Stimulated activated CD8-positive, alpha-beta memory T cell treated with anti-CD3 and anti-CD28 coated beads, Interleukin-12 subunit alpha, Interleukin-12 subunit beta, amount 100 ng/mL, for 1 hour (primary cell): ENCODE data around the gene JPT1.
A peak's percentile ranks its signal among the peaks of the same experiment; 100 is the strongest.
"Not testable (repeated sequence)": the region's sequence is repeated elsewhere in the genome, so short reads cannot be mapped to it uniquely, and the experiment has no call there.

Source experiments
- DNase-seq: peaks from one replicate; pipeline ENCODE4 v3.0.0-alpha.2; 2020; ENCODE audit warnings: low read depth

JPT1 gene

GRCh38 chr17:75130059-75130631 is 24.2 kb downstream of the JPT1 start:
- DNase-seq = no peak

- DNase-seq = no peak
Observed at GRCh38 chr17:75129576-75129975, 24.7 kb downstream of the JPT1 start.

GRCh38 chr17:75128694-75129505 is 25.4 kb downstream of the JPT1 start:
- DNase-seq = no peak

- not testable (repeated sequence) for DNase-seq
Observed at GRCh38 chr17:75127936-75128335, 26.4 kb downstream of the JPT1 start.

- no peak for DNase-seq
Observed at GRCh38 chr17:75126954-75127353, 27.4 kb downstream of the JPT1 start.

- no peak for DNase-seq
Observed at GRCh38 chr17:75125984-75126383, 28.3 kb downstream of the JPT1 start.

- DNase-seq = no peak
Observed at GRCh38 chr17:75124819-75125162, 29.5 kb downstream of the JPT1 start.

- DNase-seq = peak; percentile 35
Observed at GRCh38 chr17:75124041-75124818, 30.1 kb downstream of the JPT1 start.

GRCh38 chr17:75118307-75118706 is 36.0 kb downstream of the JPT1 start:
- no peak for DNase-seq

GRCh38 chr17:75116737-75117136 is 37.6 kb downstream of the JPT1 start:
- no peak for DNase-seq

- no peak for DNase-seq
Observed at GRCh38 chr17:75115555-75115954, 38.8 kb downstream of the JPT1 start.

GRCh38 chr17:75114552-75115314 is 39.6 kb downstream of the JPT1 start:
- DNase-seq = no peak

- peak; percentile 89 for DNase-seq
Observed at GRCh38 chr17:75113798-75114551, 40.3 kb downstream of the JPT1 start.

GRCh38 chr17:75111777-75112335 is 42.5 kb downstream of the JPT1 start:
- no peak for DNase-seq

- DNase-seq = no peak
Observed at GRCh38 chr17:75110234-75110937, 43.9 kb downstream of the JPT1 start.

GRCh38 chr17:75109407-75110233 is 44.7 kb downstream of the JPT1 start, which contains the start of gene ARMC7:
ARMC7 (plus strand) TSS chr17:75109969; CDS start chr17:75110289, 320 bp downstream.
- peak; percentile 82 for DNase-seq

GRCh38 chr17:75109046-75109406 is 45.3 kb downstream of the JPT1 start:
- DNase-seq = no peak

- no peak for DNase-seq
Observed at GRCh38 chr17:75108193-75108592, 46.1 kb downstream of the JPT1 start.
